B cell (primary cell): ENCODE results near the gene COL17A1. TPM values are rescaled to one million over a fixed set of nuclear protein-coding genes. Genes with fewer than 3 reads are reported as not detected.

ENCODE experiments used
- polyA plus RNA-seq: library from polyadenylated mRNA; depleted of rRNA; stranded (reverse); fragments of >200 nt; gene quantifications from 2 replicates; pipeline ENCODE4 v1.2.3, GENCODE V29; 2012
- total RNA-seq, 2 donors: library from RNA; stranded (reverse); fragments of 120-200 nt in 1 of 2; gene quantifications; 1 replicate in 1 of 2; 2 replicates in 1 of 2; pipeline versions ENCODE4 v1.2.3 to v1.2.4, GENCODE V29; 2013 to 2022

Gene COL17A1
- total and polyA plus RNA-seq, 2 donors (not counting 1 experiment from before 2014, with no cell fraction given), result not detected

Other genes with a start within 250 kb of the COL17A1 start
- 33.5 and 36.4 TPM in 2 replicates for gene SH3PXD2A, start 230.3 kb downstream of the COL17A1 start, total RNA-seq
- 3.2 and 5.1 TPM in 2 replicates for gene SH3PXD2A, start 230.3 kb downstream of the COL17A1 start, polyA plus RNA-seq
- gene STN1, start 167.7 kb downstream of the COL17A1 start, total RNA-seq, result 16.3 and 16.8 TPM in 2 replicates
- 18.4 and 24.5 TPM in 2 replicates for gene STN1, start 167.7 kb downstream of the COL17A1 start, polyA plus RNA-seq
- gene SLK, start 118.7 kb downstream of the COL17A1 start, total RNA-seq, result 22.6 and 24.5 TPM in 2 replicates
- 2.9 and 4.9 TPM in 2 replicates for gene SLK, start 118.7 kb downstream of the COL17A1 start, polyA plus RNA-seq
- gene SFR1, start 36.3 kb upstream of the COL17A1 start, total RNA-seq, result 15.1 and 15.3 TPM in 2 replicates
- gene SFR1, start 36.3 kb upstream of the COL17A1 start, polyA plus RNA-seq, result 6.2 and 8.1 TPM in 2 replicates
- gene CFAP43, start 146.5 kb upstream of the COL17A1 start, total RNA-seq, result 0.12 TPM in 1 of 2 replicates, not detected in the other
- gene CFAP43, start 146.5 kb upstream of the COL17A1 start, polyA plus RNA-seq, result not detected in 2 replicates
- 36.4 and 37.7 TPM in 2 replicates for gene GSTO1, start 169.0 kb upstream of the COL17A1 start, total RNA-seq
- 29.1 and 30.1 TPM in 2 replicates for gene GSTO1, start 169.0 kb upstream of the COL17A1 start, polyA plus RNA-seq
- 0.89 and 1.4 TPM in 2 replicates for gene GSTO2, start 183.3 kb upstream of the COL17A1 start, total RNA-seq
- 0.16 and 1.2 TPM in 2 replicates for gene GSTO2, start 183.3 kb upstream of the COL17A1 start, polyA plus RNA-seq